Loucy (cell line): ENCODE results near the gene DBH.

ENCODE experiments used
- H2AFZ ChIP-seq: fragments of 200-600 bp; sonication (generic); 2 replicates; pipeline ENCODE4 v1.6.0; 2016; ENCODE audit warnings: antibody characterized with exemption, mild to moderate bottlenecking, low read length, moderate library complexity
- H3F3A ChIP-seq: fragments of 200-600 bp; 2 replicates; pipeline ENCODE4 v1.6.0; 2016; ENCODE audit warnings: antibody characterized with exemption, low read depth, mild to moderate bottlenecking
- H3K27me3 ChIP-seq: fragments of 200-600 bp; sonication (generic); 2 replicates; pipeline ENCODE4 v1.6.1; 2014; ENCODE audit warnings: low read length, mild to moderate bottlenecking; ENCODE audit not compliant: insufficient read depth, poor library complexity, severe bottlenecking
- H3K36me3 ChIP-seq: fragments of 200-600 bp; sonication (generic); 2 replicates; pipeline ENCODE4 v1.6.1; 2016; ENCODE audit warnings: low read length; ENCODE audit not compliant: insufficient read depth
- H3K4me1 ChIP-seq: fragments of 200-600 bp; sonication (generic); 2 replicates; pipeline ENCODE4 v1.5.1; 2014; ENCODE audit warnings: low read length, mild to moderate bottlenecking; ENCODE audit not compliant: insufficient read depth, poor library complexity, severe bottlenecking
- H3K4me2 ChIP-seq: fragments of 200-600 bp; sonication (generic); 2 replicates; pipeline ENCODE4 v1.6.0; 2014; ENCODE audit warnings: antibody characterized with exemption, low read length, low read depth, mild to moderate bottlenecking; ENCODE audit not compliant: poor library complexity, severe bottlenecking
- H3K4me3 ChIP-seq: fragments of 200-600 bp; sonication (generic); 2 replicates; pipeline ENCODE4 v1.5.1; 2014; ENCODE audit warnings: low read length, mild to moderate bottlenecking, mixed read lengths; ENCODE audit not compliant: poor library complexity, severe bottlenecking
- H3K79me2 ChIP-seq: fragments of 200-600 bp; sonication (generic); 2 replicates; pipeline ENCODE4 v1.6.1; 2014; ENCODE audit warnings: low read length; ENCODE audit not compliant: insufficient read depth
- H3K9ac ChIP-seq: fragments of 200-600 bp; sonication (generic); 2 replicates; pipeline ENCODE4 v1.6.0; 2014; ENCODE audit warnings: mild to moderate bottlenecking, low read depth, low read length, moderate library complexity; ENCODE audit not compliant: poor library complexity, severe bottlenecking
- H3K9me2 ChIP-seq: fragments of 200-600 bp; sonication (generic); replicated peaks from 2 replicates; pipeline ENCODE4 v1.6.1; 2016; ENCODE audit warnings: low read depth, low read length, mixed read lengths
- H3K9me3 ChIP-seq: fragments of 200-600 bp; sonication (generic); 2 replicates; pipeline ENCODE4 v1.6.1; 2014; ENCODE audit warnings: mild to moderate bottlenecking, antibody characterized with exemption, low read length, low read depth; ENCODE audit not compliant: insufficient read depth
- H4K20me1 ChIP-seq: fragments of 200-600 bp; sonication (generic); 2 replicates; pipeline ENCODE4 v1.6.0; 2014; ENCODE audit warnings: antibody characterized with exemption, low read length, mild to moderate bottlenecking; ENCODE audit not compliant: insufficient read depth, poor library complexity, severe bottlenecking
- CTCF ChIP-seq: fragments of 200-600 bp; sonication (generic); conservative IDR thresholded peaks from 2 replicates; pipeline ENCODE4 v1.5.1; 2014; ENCODE audit warnings: mild to moderate bottlenecking, antibody characterized with exemption, low read length
- EZH2phosphoT487 ChIP-seq: fragments of 200-600 bp; IDR thresholded peaks from 2 replicates; pipeline ENCODE4 v1.6.1; 2018; ENCODE audit warnings: antibody characterized with exemption, mild to moderate bottlenecking, moderate library complexity, borderline replicate concordance

The DBH gene

DNA sequence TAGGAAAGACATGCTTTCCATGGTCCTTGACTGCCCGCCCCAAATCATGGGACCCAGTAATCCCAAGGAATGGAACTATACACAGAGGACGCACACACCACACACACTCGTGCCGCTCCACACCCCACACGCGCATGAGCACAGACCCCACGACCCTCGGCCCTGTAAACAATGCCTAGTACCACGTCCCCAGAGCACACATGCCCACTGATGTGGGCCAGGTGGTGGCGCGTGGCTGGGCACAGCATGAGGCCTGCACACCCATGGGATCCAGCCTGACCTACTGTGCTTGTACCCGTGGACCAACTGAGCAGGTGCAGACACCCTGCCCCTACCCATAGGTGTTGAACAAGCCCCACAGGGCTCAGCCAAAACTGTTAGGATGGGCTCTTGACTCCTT is 739 bp downstream of the DBH start:
- H3F3A ChIP-seq, result no peaks in the 10 kb centered on the region
- no peaks in the 10 kb centered on the region for H3K9me3 ChIP-seq
- TF ChIP-seq CTCF (no peak), EZH2phosphoT487 (no peak)
- peaks cover 4% of the 10 kb centered on the region for H3K4me1 ChIP-seq
- H3K79me2 ChIP-seq, result no peaks in the 10 kb centered on the region
- H4K20me1 ChIP-seq, result no peaks in the 10 kb centered on the region
- no peak overlapping the region for H2AFZ ChIP-seq
- no peaks in the 10 kb centered on the region for H3K27me3 ChIP-seq
- H3K9ac ChIP-seq, result no peak overlapping the region
- no peaks in the 10 kb centered on the region for H3K36me3 ChIP-seq
- no peak overlapping the region for H3K4me3 ChIP-seq
- no peaks in the 10 kb centered on the region for H3K9me2 ChIP-seq
- H3K4me2 ChIP-seq, result no peak overlapping the region

DNA sequence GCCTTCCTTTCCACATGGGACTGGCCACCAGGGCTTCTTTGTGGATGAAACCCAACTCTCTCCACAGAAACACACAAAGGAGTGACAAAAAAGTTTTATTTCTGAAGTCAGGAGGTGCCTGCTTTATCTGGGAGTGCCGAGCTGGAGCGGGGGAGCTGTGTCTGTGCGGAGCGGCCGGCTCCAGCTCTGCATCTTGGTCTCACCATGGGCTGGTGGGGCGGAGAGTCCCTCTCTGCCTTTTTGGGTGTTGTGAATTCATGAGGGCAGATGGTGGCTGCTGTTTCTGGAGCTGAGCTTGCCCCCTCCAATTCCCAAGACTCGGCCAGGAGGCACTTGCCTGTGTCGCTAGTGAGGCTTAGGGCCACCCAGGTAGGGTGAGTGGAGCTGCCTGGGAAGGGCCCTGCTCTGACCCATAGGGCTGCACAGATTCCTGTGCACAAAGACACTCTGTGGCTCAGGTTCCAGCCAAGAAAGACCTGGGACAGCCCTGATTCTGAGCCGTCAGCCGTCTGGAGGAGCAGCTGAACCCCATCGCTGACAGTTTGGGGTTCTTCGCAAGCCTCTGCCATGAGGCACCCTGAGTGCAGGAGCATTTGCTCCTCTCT is 1.4 kb downstream of the DBH start:
- H3K9ac ChIP-seq, result no peak overlapping the region
- no peaks in the 10 kb centered on the region for H3K79me2 ChIP-seq
- H3K9me3 ChIP-seq, result no peaks in the 10 kb centered on the region
- no peak overlapping the region for H2AFZ ChIP-seq
- no peaks in the 10 kb centered on the region for H3F3A ChIP-seq
- no peak overlapping the region for H3K4me2 ChIP-seq
- H4K20me1 ChIP-seq, result no peaks in the 10 kb centered on the region
- TF ChIP-seq EZH2phosphoT487 (no peak), CTCF (no peak)
- peaks cover 4% of the 10 kb centered on the region for H3K4me1 ChIP-seq
- no peak overlapping the region for H3K4me3 ChIP-seq
- H3K27me3 ChIP-seq, result no peaks in the 10 kb centered on the region
- no peaks in the 10 kb centered on the region for H3K9me2 ChIP-seq
- no peaks in the 10 kb centered on the region for H3K36me3 ChIP-seq

- Histone ChIP-seq H4K20me1 (no peaks in the 10 kb centered on the region), H3K9me3 (no peaks in the 10 kb centered on the region), H3K79me2 (no peaks in the 10 kb centered on the region), H3K4me1 (peaks cover 4% of the 10 kb centered on the region), H2AFZ (no peak overlapping the region), H3F3A (no peaks in the 10 kb centered on the region), H3K9me2 (no peaks in the 10 kb centered on the region), H3K27me3 (no peaks in the 10 kb centered on the region), H3K4me3 (no peak overlapping the region), H3K36me3 (no peaks in the 10 kb centered on the region), H3K4me2 (no peak overlapping the region), H3K9ac (no peak overlapping the region)
- no peak for TF ChIP-seq CTCF
- TF ChIP-seq EZH2phosphoT487, result no peak
Observed at GRCh38 chr9:133638076-133638475, 1.9 kb downstream of the DBH start.
